K562 (cell line): ENCODE results near the gene SNX20. TPM values are rescaled to one million over a fixed set of nuclear protein-coding genes. Genes with fewer than 3 reads are reported as not detected.

Experiments
- ATAC-seq: fragments of 200-7000 bp; cut with Tn5 transposase; 3 replicates; pipeline ENCODE4 v1.9.1; 2020; ENCODE audit warnings: moderate library complexity
- BruUV-seq: library from RNA; stranded (reverse); fragments of 400-500 nt; replicated peaks from 2 replicates; lab custom pipeline; 2021; lab: Mats Ljungman, UMichigan
- CTCF ChIA-PET: fragments of 300-600 bp; formaldehyde crosslinking; extraction: SDS; loops from one replicate; lab custom pipeline; 2021; ENCODE audit warnings: low intra/inter-chr PET ratio; lab: Yijun Ruan, JAX
- POLR2A ChIA-PET: fragments of 300-600, 350-650 bp; sonication (Branson Sonifier 250); formaldehyde crosslinking; extraction: SDS; loops from one replicate; lab custom pipeline; 2021; ENCODE audit warnings: antibody characterized with exemption, inconsistent platforms; lab: Yijun Ruan, JAX
- DNase-seq, 4 experiments: peaks; one replicate each; pipeline versions ENCODE4 v3.0.0 to v3.0.0-alpha.2; 2011 to 2018; ENCODE audit warnings: low spot score in 3 of 4, mixed read lengths in 3 of 4; ENCODE audit errors: extremely low read depth in 1 of 4
- FAIRE-seq: peaks from 2 replicates; lab custom pipeline; 2011; peaks lifted over from hg19 to GRCh38; lab: Jason Lieb, UNC
- H2AFZ ChIP-seq: 2 replicates; pipeline ENCODE4 v1.6.0; 2011; ENCODE audit warnings: low read depth, low read length, control low read depth, inconsistent platforms
- H3K27ac ChIP-seq: fragments of 200-600 bp; 3 replicates; pipeline ENCODE4 v1.8.0; 2011; ENCODE audit warnings: low read depth, mild to moderate bottlenecking, control low read depth, inconsistent platforms, low read length, moderate library complexity, mixed read lengths; ENCODE audit errors: extremely low read depth
- H3K27me3 ChIP-seq, 2 experiments: fragments of 300-600 bp in 1 of 2; 2 replicates in 1 of 2; 3 replicates in 1 of 2; pipeline versions ENCODE4 v1.6.0 to v1.8.0; 2011; ENCODE audit warnings: inconsistent platforms in 2 of 2, low read length in 2 of 2, mild to moderate bottlenecking in 1 of 2, mixed read lengths in 1 of 2, moderate library complexity in 1 of 2; ENCODE audit not compliant: control insufficient read depth in 2 of 2, insufficient read depth in 2 of 2
- H3K36me3 ChIP-seq: fragments of 300-600 bp; 3 replicates; pipeline ENCODE4 v1.8.0; 2011; ENCODE audit warnings: mild to moderate bottlenecking, low read length, inconsistent platforms; ENCODE audit not compliant: control insufficient read depth, insufficient read depth
- H3K4me1 ChIP-seq, 2 experiments: fragments of 200-600 bp in 1 of 2; replicated peaks in 1 of 2; 2 replicates in 1 of 2; 3 replicates in 1 of 2; pipeline versions ENCODE4 v1.5.1 to v1.8.0; 2011; ENCODE audit warnings: inconsistent platforms in 2 of 2, low read length in 2 of 2, mild to moderate bottlenecking in 1 of 2, mixed read lengths in 1 of 2, moderate library complexity in 1 of 2; ENCODE audit not compliant: control insufficient read depth in 2 of 2, insufficient read depth in 2 of 2
- H3K4me2 ChIP-seq: 2 replicates; pipeline ENCODE4 v1.6.1; 2011; ENCODE audit warnings: low read length, control low read depth, inconsistent platforms, mixed read lengths; ENCODE audit not compliant: insufficient read depth
- H3K4me3 ChIP-seq: fragments of 200-600 bp; sonication (generic), shearing (Covaris generic); 2 replicates; pipeline ENCODE4 v1.5.1; 2016; ENCODE audit warnings: control low read depth, inconsistent platforms
- H3K79me2 ChIP-seq: fragments of 200-600 bp; 3 replicates; pipeline ENCODE4 v1.8.0; 2011; ENCODE audit warnings: low read length, inconsistent platforms; ENCODE audit not compliant: control insufficient read depth, insufficient read depth
- H3K9ac ChIP-seq, 2 experiments: 2 replicates each; pipeline versions ENCODE4 v1.6.0 to v1.6.1; 2011; ENCODE audit warnings: low read depth in 2 of 2, low read length in 2 of 2, control low read depth in 1 of 2, inconsistent platforms in 1 of 2, mild to moderate bottlenecking in 1 of 2, mixed read lengths in 1 of 2; ENCODE audit not compliant: insufficient read depth in 1 of 2
- H3K9me1 ChIP-seq: one replicate; pipeline ENCODE4 v1.6.0; 2011; ENCODE audit warnings: inconsistent platforms, mild to moderate bottlenecking, low read length, moderate library complexity; ENCODE audit not compliant: control insufficient read depth, insufficient read depth
- H3K9me3 ChIP-seq: replicated peaks from 2 replicates; pipeline ENCODE4 v1.5.1; 2011; ENCODE audit warnings: low read depth, low read length, inconsistent platforms; ENCODE audit not compliant: control insufficient read depth, insufficient read depth
- H4K20me1 ChIP-seq: replicated peaks from 2 replicates; pipeline ENCODE4 v1.6.1; 2011; ENCODE audit warnings: low read length, inconsistent platforms, mixed read lengths; ENCODE audit not compliant: control insufficient read depth, insufficient read depth
- CBX8 ChIP-seq: fragments of 200-600 bp; sonication (generic); IDR thresholded peaks from 2 replicates; pipeline ENCODE4 v1.6.1; 2012; ENCODE audit warnings: borderline replicate concordance, mixed run types, low read depth, mild to moderate bottlenecking, moderate library complexity, mixed read lengths, low read length, control low read depth, inconsistent platforms; ENCODE audit not compliant: poor library complexity, severe bottlenecking; ENCODE audit errors: extremely low read depth
- CREBBP ChIP-seq: IDR thresholded peaks from one replicate; pipeline ENCODE4 v1.6.1; 2012; ENCODE audit warnings: low read depth, mild to moderate bottlenecking, control low read depth, inconsistent platforms, low read length
- CXXC5 ChIP-seq: fragments of 250-450 bp; sonication (Bioruptor Pico); IDR thresholded peaks from 2 replicates; pipeline ENCODE4 v1.8.0; 2022; ENCODE audit warnings: inconsistent platforms, mild to moderate bottlenecking, moderate library complexity
- HSF4 ChIP-seq: fragments of 250-450 bp; sonication (Bioruptor Pico); IDR thresholded peaks from 2 replicates; pipeline ENCODE4 v2.1.2; 2022; ENCODE audit warnings: mild to moderate bottlenecking, moderate library complexity, borderline replicate concordance
- MTA3 ChIP-seq: fragments of 450-650 bp; formaldehyde crosslinking; IDR thresholded peaks from 2 replicates; pipeline ENCODE4 v1.6.1; 2017; ENCODE audit warnings: mild to moderate bottlenecking, borderline replicate concordance
- NFE2L1 ChIP-seq: fragments of 450-650 bp; IDR thresholded peaks from 2 replicates; pipeline ENCODE4 v1.6.1; 2016; ENCODE audit warnings: missing genetic modification characterization, low read depth, mild to moderate bottlenecking, missing compliant biosample characterization, moderate library complexity, borderline replicate concordance
- SAFB2 ChIP-seq: fragments of 200-400 bp; formaldehyde crosslinking; IDR thresholded peaks from 2 replicates; pipeline ENCODE4 v1.6.1; 2018; ENCODE audit warnings: borderline replicate concordance, low read length, low read depth, moderate library complexity; ENCODE audit not compliant: severe bottlenecking
- STAT5B ChIP-seq: fragments of 250-450 bp; sonication (Bioruptor Pico); IDR thresholded peaks from 2 replicates; pipeline ENCODE4 v1.8.0; 2021; ENCODE audit warnings: mild to moderate bottlenecking, inconsistent platforms
- TBL1XR1 ChIP-seq, 2 experiments: IDR thresholded peaks; 2 replicates each; pipeline ENCODE4 v1.6.1; 2012; ENCODE audit warnings: improper control_type of control experiment in 2 of 2, low read length in 2 of 2, mild to moderate bottlenecking in 1 of 2
- TEAD4 ChIP-seq, 2 experiments: sonication (generic) in 1 of 2; formaldehyde crosslinking in 1 of 2; IDR thresholded peaks; 2 replicates each; pipeline versions ENCODE4 v1.6.1 to v1.8.0; 2012 to 2022; ENCODE audit warnings: borderline replicate concordance in 1 of 2, inconsistent platforms in 1 of 2, low read length in 1 of 2, mild to moderate bottlenecking in 1 of 2, missing genetic modification reagents in 1 of 2
- ZNF146 ChIP-seq: IDR thresholded peaks from one replicate; pipeline ENCODE4 v1.6.1; 2018; ENCODE audit warnings: missing compliant biosample characterization; ENCODE audit not compliant: unreplicated experiment
- ZNF263 ChIP-seq: sonication (generic); formaldehyde crosslinking; IDR thresholded peaks from 2 replicates; pipeline ENCODE4 v1.8.0; 2022; ENCODE audit warnings: mild to moderate bottlenecking, missing genetic modification reagents, borderline replicate concordance
- WGBS: fragments of 100-300 bp; shearing (Covaris generic); methylation state at CpG from one replicate; pipeline ENCODE4 v1.1.6; 2016; ENCODE audit warnings: low coverage, mixed read lengths; ENCODE audit not compliant: insufficient coverage; ENCODE audit errors: missing lambda C conversion rate; 5-methylcytosine and 5-hydroxymethylcytosine counted together
- in situ Hi-C: fragments of 300-500 bp; cut with MboI; formaldehyde crosslinking; loops from 4 replicates; pipeline ENCODE4 v1.15.0; 2018; ENCODE audit warnings: inconsistent platforms, mixed read lengths
- intact Hi-C: fragments of 100-400 bp; cut with micrococcal nuclease; formaldehyde crosslinking; loops from 2 replicates; pipeline ENCODE4 v1.14.2; 2022
- polyA plus RNA-seq, 8 experiments: library from polyadenylated mRNA; depleted of rRNA in 4 of 8; stranded (reverse) in 5 of 8; unstranded in 3 of 8; fragments of >200 nt; fragmentation: Nextera tagmentation in 2 of 8; fragmentation: Illumina TruSeq in 1 of 8; extraction: Ambion mirVana in 2 of 8; extraction: Trizol in 1 of 8; gene quantifications; 2 replicates each; pipeline versions ENCODE4 v1.2.1 to v1.2.3, GENCODE V29; 2011 to 2014; ENCODE audit warnings: inconsistent platforms in 1 of 8, missing spikeins in 1 of 8
- total RNA-seq, 7 experiments: library from RNA; depleted of rRNA in 6 of 7; stranded (reverse); fragments of >200 nt in 6 of 7; fragmentation: Illumina TruSeq in 2 of 7; extraction: Trizol in 2 of 7; gene quantifications; 2 replicates each; pipeline versions ENCODE4 v1.2.1 to v1.2.3, GENCODE V29; 2011 to 2021; ENCODE audit warnings: low replicate concordance in 1 of 7
- TF ChIP-seq, protein P1 (sequence below), 2 experiments: fragments of 450-650 bp in 1 of 2; sonication (generic) in 1 of 2; formaldehyde crosslinking in 1 of 2; IDR thresholded peaks in 1 of 2; conservative IDR thresholded peaks in 1 of 2; 2 replicates each; pipeline versions ENCODE4 v1.6.1 to v1.8.1; 2016 to 2023; ENCODE audit warnings: mild to moderate bottlenecking in 2 of 2, moderate library complexity in 2 of 2, inconsistent platforms in 1 of 2, missing genetic modification reagents in 1 of 2
- TF ChIP-seq, protein P2 (sequence below), 2 experiments: fragments of 450-650 bp; conservative IDR thresholded peaks; 2 replicates each; pipeline ENCODE4 v1.6.1; 2017; ENCODE audit warnings: mild to moderate bottlenecking in 2 of 2, moderate library complexity in 2 of 2
- TF ChIP-seq, protein P3 (sequence below): fragments of 250-450 bp; sonication (Bioruptor Pico); IDR thresholded peaks from 2 replicates; pipeline ENCODE4 v1.8.0; 2021; ENCODE audit warnings: moderate library complexity, mild to moderate bottlenecking, inconsistent platforms
- TF ChIP-seq, protein P4 (sequence below): sonication (generic); formaldehyde crosslinking; IDR thresholded peaks from 2 replicates; pipeline ENCODE4 v1.8.0; 2022; ENCODE audit warnings: missing genetic modification reagents, mild to moderate bottlenecking, borderline replicate concordance

Gene SNX20
- total and polyA plus RNA-seq, 9 of the 15 experiments (the other 6 are each of a cell fraction or from before 2014, with no cell fraction given) = 0.04 to 0.07 TPM; not detected in 7

DNA sequence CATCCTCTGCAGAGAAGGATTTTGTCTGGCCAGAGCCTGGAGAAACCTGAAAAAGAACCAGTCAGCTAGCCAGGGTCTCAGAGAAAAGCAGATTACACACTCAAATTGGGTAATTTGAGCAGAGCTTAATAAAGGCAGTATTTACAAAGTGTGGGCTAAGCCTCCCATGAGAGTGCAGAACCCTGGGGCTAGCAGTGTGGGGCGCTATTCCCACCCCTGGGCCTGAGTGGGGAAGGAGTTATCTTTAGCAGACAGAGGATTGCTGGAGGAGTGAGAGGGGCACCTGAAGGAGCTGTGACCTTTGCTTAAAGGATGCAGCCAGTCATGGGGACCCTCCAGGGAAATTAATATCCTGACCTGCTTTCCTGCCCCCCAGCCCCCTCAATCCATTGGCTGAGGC, 46.2 kb downstream of the SNX20 start (continued):
- TF ChIP-seq CBX8 = no peak
- TF ChIP-seq, protein P1, sequence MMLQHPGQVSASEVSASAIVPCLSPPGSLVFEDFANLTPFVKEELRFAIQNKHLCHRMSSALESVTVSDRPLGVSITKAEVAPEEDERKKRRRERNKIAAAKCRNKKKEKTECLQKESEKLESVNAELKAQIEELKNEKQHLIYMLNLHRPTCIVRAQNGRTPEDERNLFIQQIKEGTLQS (IDR thresholded peaks at IDR 0.05) = no peak
- TF ChIP-seq, protein P1 (CRISPR knock-in tag; conservative IDR thresholded peaks at IDR 0.05) = no peak
- TF ChIP-seq, protein P2, sequence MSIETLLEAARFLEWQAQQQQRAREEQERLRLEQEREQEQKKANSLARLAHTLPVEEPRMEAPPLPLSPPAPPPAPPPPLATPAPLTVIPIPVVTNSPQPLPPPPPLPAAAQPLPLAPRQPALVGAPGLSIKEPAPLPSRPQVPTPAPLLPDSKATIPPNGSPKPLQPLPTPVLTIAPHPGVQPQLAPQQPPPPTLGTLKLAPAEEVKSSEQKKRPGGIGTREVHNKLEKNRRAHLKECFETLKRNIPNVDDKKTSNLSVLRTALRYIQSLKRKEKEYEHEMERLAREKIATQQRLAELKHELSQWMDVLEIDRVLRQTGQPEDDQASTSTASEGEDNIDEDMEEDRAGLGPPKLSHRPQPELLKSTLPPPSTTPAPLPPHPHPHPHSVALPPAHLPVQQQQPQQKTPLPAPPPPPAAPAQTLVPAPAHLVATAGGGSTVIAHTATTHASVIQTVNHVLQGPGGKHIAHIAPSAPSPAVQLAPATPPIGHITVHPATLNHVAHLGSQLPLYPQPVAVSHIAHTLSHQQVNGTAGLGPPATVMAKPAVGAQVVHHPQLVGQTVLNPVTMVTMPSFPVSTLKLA (conservative IDR thresholded peaks at IDR 0.05) = no peak
- TF ChIP-seq TEAD4 (IDR thresholded peaks at IDR 0.05; ENCODE audit: low read length) = no peak
- TF ChIP-seq TEAD4 (CRISPR knock-in tag; IDR thresholded peaks at IDR 0.05; ENCODE audit: borderline replicate concordance) = no peak
- TF ChIP-seq, all 486 proteins: peak for 0

DNA sequence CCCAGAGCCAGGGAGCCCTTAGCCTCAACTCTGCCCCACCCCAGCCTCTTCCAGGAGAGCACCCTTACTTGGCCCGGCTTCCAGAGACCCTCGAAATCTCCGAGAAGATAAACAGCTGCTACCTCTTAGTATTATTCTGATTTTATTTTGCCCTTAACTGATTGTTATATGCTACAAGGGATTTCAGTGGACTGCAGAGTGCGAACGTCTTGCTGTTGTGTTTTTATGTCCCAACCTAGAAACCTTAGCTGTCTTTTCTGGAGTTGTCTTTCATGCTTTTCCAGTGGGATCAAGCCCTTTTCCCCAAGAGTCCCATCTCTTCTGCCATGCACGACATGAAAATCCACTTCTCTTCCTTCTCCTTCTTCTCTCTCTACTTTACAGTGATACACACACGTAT, 47.0 kb downstream of the SNX20 start:
- CTCF ChIA-PET = no interaction called here
- in situ Hi-C loops = no loop called here
- no peak overlapping the region for H2AFZ ChIP-seq
- H3K36me3 ChIP-seq = no peaks in the 10 kb centered on the region
- H3K27me3 ChIP-seq = peaks cover 5 to 41% of the 10 kb centered on the region in 2 experiments; a peak in 4 of 5 replicates
- no peak for ATAC-seq
- no peaks in the 10 kb centered on the region for H3K79me2 ChIP-seq
- H3K9ac ChIP-seq = no peak overlapping the region
- POLR2A ChIA-PET = no interaction called here
- BruUV-seq = no TSS peak
- no peak overlapping the region for H3K4me2 ChIP-seq
- intact Hi-C loops = no loop called here
- no peak overlapping the region for H3K4me3 ChIP-seq
- H3K4me1 ChIP-seq = peaks cover 0 to 7% of the 10 kb centered on the region in 2 experiments; a peak in 2 of 5 replicates
- 3% methylated on average over 7 of the region's 7 CpGs for WGBS
- no peak for DNase-seq
- FAIRE-seq = no peak
- H4K20me1 ChIP-seq = no peaks in the 10 kb centered on the region
- H3K9me1 ChIP-seq = no peaks in the 10 kb centered on the region
- no peaks in the 10 kb centered on the region for H3K9me3 ChIP-seq
- no peak overlapping the region for H3K27ac ChIP-seq
- TF ChIP-seq, protein P3, sequence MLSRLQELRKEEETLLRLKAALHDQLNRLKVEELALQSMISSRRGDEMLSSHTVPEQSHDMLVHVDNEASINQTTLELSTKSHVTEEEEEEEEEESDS = no peak
- TF ChIP-seq TBL1XR1 (IDR thresholded peaks at IDR 0.05; ENCODE audit: low read length in 2 of 2) (no peak), MTA3 (no peak), CREBBP (no peak), CXXC5 (CRISPR knock-in tag) (no peak), ZNF263 (CRISPR knock-in tag) (no peak), SAFB2 (no peak), NFE2L1 (tag) (no peak), HSF4 (CRISPR knock-in tag) (no peak), STAT5B (no peak), ZNF146 (CRISPR knock-in tag) (no peak)
- TF ChIP-seq, protein P4, sequence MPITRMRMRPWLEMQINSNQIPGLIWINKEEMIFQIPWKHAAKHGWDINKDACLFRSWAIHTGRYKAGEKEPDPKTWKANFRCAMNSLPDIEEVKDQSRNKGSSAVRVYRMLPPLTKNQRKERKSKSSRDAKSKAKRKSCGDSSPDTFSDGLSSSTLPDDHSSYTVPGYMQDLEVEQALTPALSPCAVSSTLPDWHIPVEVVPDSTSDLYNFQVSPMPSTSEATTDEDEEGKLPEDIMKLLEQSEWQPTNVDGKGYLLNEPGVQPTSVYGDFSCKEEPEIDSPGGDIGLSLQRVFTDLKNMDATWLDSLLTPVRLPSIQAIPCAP (CRISPR knock-in tag) = no peak
